Activated naive CD4-positive, alpha-beta T cell treated with anti-CD3 and anti-CD28 coated beads, Interleukin-2, amount 10 ng/mL, durations not matched to agents 7 days and 5 days (primary cell): Measurements from ENCODE around the gene CFAP97D1.

Source experiments
- CTCF ChIA-PET: fragments of 350-600 bp; sonication (Branson Sonifier 250); formaldehyde crosslinking; loops from one replicate; lab custom pipeline; 2021; ENCODE audit warnings: antibody characterized with exemption; lab: Charles Lee
- DNase-seq: peaks from one replicate; pipeline ENCODE4 v3.0.0-alpha.2; 2020
- H3K27ac Mint-ChIP-seq: one replicate; pipeline ENCODE4 v1.8.0; 2021; ENCODE audit warnings: mild to moderate bottlenecking, moderate library complexity, mixed read lengths
- H3K27me3 Mint-ChIP-seq: one replicate; pipeline ENCODE4 v1.8.0; 2021; ENCODE audit warnings: mild to moderate bottlenecking, mixed read lengths
- H3K36me3 Mint-ChIP-seq: one replicate; pipeline ENCODE4 v1.8.0; 2021; ENCODE audit warnings: mixed read lengths
- H3K4me1 Mint-ChIP-seq: one replicate; pipeline ENCODE4 v1.8.0; 2021; ENCODE audit warnings: mixed read lengths
- H3K4me3 Mint-ChIP-seq: one replicate; pipeline ENCODE4 v1.8.0; 2021; ENCODE audit warnings: mild to moderate bottlenecking, moderate library complexity, mixed read lengths
- H3K9me3 Mint-ChIP-seq: one replicate; pipeline ENCODE4 v1.8.0; 2021; ENCODE audit warnings: mixed read lengths

CFAP97D1 gene

DNA sequence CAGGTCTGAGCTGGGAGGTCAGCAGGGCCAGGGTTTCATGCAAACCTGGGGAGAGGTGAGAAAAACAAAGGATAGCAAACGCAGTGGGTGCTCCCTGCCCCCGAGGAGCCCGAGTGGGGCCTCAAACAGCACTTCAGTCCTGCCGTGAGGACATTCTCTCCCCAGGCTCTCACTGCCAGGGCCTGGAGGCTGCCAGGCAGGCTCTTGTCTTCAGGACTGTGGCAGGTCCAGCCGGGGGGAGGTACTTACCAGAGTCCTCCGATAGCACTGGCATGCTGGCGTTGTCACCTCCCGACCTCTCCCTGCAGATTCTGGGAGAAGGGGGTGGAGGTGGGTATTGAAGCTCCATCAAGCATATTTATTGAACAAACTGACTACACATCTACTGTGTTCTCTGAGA lies 51.4 kb downstream of the CFAP97D1 start:
- H3K36me3 Mint-ChIP-seq: no peaks in the 10 kb centered on the region
- DNase-seq: no peak
- H3K4me1 Mint-ChIP-seq: peaks cover 14% of the 10 kb centered on the region
- peak overlapping the region; percentile 66 for H3K4me3 Mint-ChIP-seq
- H3K27me3 Mint-ChIP-seq: peaks cover 70% of the 10 kb centered on the region
- no peak overlapping the region for H3K27ac Mint-ChIP-seq
- H3K9me3 Mint-ChIP-seq: peaks cover 4% of the 10 kb centered on the region
- CTCF ChIA-PET: interaction anchor here (2.0 kb wide), 1 partner anchor 15 kb away, joined by 7 read pairs; no protein-coding TSS in a partner anchor

DNA sequence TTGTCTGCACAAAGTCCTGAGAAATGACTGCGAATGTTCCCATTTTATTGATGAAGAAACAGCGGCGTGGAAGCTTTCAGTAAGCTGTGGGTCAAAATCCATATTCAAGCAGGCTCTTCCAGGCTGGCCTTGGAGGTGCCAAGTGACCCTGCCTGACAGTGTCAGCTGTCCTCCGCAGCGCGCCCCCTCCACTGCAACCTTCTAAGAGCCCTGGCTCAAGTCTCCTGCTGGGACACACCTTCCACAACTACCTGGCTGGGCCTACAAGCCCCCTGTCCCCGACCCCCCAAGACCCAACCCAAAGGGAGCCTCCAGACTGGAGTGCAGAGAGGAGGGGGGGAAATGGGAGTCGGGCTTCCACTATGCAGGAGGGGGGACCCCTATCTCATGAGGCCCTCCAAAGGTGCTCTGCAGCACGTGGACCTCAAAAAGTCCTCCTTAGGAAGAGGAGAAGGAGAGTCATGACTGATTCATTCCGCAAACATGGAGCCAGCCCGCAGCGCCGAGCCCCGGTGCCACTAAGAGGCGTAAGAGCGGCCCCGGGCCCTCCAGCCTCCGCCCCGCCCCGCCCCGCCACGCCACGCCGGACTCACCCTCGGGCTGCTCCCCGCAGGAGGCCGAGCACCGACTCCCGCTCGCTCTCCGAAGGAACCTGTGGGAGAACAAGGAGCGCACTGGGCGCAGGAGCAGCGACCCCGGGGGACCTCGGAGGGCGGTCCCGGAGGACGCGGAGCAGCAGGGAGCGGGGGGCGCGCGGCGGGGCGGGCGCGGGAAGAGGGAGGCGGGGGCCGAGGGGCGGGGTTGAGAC lies 52.1 kb downstream of the CFAP97D1 start:
- Mint-ChIP-seq H3K27ac (no peak overlapping the region), H3K36me3 (no peaks in the 10 kb centered on the region), H3K9me3 (peaks cover 4% of the 10 kb centered on the region), H3K4me3 (peak overlapping the region; percentile 66), H3K27me3 (peaks cover 70% of the 10 kb centered on the region), H3K4me1 (peaks cover 14% of the 10 kb centered on the region)
- DNase-seq: peak; percentile 38
- CTCF ChIA-PET: no interaction called here

DNA sequence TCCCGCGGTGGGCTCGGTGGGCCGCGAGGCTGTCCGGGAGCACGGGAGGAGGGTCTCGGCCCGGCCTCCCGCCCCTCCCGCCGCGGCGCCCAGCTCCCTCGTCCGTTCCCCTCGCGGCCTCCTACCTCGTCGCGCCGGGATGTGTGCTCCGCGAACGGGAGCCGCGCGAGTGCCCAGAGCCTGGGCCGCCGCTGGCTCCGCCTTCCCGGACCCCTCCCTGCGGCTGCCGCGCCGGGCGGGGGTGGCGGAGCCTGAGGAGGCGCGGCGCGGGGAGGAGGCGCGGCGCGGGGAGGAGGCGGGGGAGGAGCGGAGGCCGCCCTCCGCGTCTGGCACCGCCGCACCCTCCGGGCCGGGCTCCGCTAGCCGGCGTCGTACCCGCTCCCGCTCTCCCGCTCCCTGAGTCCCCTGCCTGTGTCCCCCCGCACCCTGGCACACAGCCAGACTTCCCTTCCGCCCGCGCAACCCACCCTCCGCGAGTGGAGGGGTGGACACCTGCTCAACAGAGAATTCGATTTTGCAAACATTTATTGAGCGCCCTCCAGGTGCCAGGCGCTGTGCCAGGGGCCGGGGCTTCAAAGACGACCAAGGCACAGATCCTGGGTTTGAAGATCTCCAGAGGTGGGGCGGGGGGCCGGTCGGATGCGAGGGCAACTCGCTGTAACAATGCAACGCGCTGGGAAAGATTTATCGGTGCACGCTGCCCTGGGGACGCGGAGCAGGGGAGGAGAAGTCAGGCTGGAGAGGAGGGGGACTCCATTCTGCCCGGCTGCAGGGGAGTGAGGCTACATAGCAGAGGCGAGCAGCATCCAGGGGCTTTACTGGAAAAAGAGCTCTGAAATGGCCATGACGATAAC lies 53.0 kb downstream of the CFAP97D1 start, which contains the start of gene MPP3:
TSS of gene MPP3 (minus strand) at position 171 of the 854 bp plus-strand sequence. CDS start 1,240 bp downstream, outside the sequence.
- H3K4me3 Mint-ChIP-seq: peak within 1 kb of the TSS; percentile 70
- no peaks in the 10 kb centered on the region for H3K36me3 Mint-ChIP-seq
- H3K27ac Mint-ChIP-seq: no peak within 1 kb of the TSS
- CTCF ChIA-PET: no interaction called here
- peak; percentile 66 for DNase-seq
- peaks cover 74% of the 10 kb centered on the region for H3K27me3 Mint-ChIP-seq
- H3K4me1 Mint-ChIP-seq: peaks cover 14% of the 10 kb centered on the region
- H3K9me3 Mint-ChIP-seq: peaks cover 4% of the 10 kb centered on the region

DNA sequence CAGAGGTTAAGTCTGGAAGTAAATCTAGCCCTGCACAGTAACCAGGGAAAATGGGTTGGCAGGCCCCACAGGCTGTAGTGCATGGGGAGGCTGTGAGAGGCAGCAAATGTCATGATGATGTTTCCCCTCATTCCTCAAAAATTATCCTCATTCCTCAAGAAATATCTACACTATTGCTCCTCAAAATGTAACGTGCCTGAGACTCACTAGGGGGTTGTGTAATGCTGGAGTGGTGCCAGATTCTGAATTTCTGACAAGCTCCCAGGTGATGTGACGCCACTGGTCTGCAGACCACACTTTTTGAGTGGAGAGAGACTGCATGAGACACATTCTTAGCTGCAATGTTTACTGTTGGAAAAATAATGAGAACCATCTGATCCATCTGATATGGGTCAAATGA lies 53.9 kb downstream of the CFAP97D1 start:
- no peaks in the 10 kb centered on the region for H3K36me3 Mint-ChIP-seq
- peaks cover 4% of the 10 kb centered on the region for H3K9me3 Mint-ChIP-seq
- CTCF ChIA-PET: no interaction called here
- DNase-seq: no peak
- H3K4me1 Mint-ChIP-seq: peaks cover 14% of the 10 kb centered on the region
- peaks cover 78% of the 10 kb centered on the region for H3K27me3 Mint-ChIP-seq
- peak overlapping the region; percentile 70 for H3K4me3 Mint-ChIP-seq
- H3K27ac Mint-ChIP-seq: no peak overlapping the region
